C4-2B (cell line): Measurements from ENCODE around the gene RASSF5.

Experiments
- H3K27ac ChIP-seq: fragments of 450-650 bp; 2 replicates; pipeline ENCODE4 v1.5.1; 2017
- ZFX ChIP-seq: fragments of 450-650 bp; IDR thresholded peaks from 2 replicates; pipeline ENCODE4 v1.6.1; 2017
- TF ChIP-seq, protein P1 (sequence below): fragments of 450-650 bp; conservative IDR thresholded peaks from 2 replicates; pipeline ENCODE4 v1.5.1; 2017; ENCODE audit warnings: mild to moderate bottlenecking

The RASSF5 gene

DNA sequence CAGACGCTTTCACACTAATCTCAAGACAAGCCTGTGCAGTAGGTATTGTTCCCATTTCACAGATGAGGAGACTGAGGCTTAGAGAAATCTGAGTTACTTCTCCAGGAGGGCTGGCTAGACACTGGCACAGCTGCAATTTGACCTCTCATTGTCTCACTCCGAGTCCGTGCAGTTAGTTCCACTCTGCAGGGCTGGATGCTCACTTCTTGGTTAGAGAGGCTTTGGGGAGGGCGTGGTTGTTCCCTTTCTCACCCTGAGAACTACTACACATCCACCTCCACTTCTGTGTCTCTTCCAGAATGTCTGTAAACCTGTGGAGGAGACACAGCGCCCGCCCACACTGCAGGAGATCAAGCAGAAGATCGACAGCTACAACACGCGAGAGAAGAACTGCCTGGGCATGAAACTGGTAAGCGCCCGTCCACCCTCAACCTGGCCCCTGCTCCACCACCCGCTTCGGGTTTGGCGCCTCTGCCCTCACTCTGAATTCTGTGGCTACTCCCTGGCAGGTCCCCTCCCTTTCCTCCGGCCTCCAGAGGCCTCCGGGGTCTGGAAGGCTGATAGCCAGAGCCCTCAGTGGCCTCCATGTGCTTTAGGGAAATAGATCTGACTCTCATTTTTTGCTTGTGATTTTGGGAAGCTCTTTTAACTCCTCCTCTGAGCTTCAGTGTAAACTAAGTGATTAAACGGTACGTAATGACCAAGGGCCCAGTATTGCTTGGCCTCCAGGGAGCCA lies 75.8 kb downstream of the RASSF5 start:
- no peak overlapping the region for H3K27ac ChIP-seq
- no peak for TF ChIP-seq ZFX
- TF ChIP-seq, protein P1, sequence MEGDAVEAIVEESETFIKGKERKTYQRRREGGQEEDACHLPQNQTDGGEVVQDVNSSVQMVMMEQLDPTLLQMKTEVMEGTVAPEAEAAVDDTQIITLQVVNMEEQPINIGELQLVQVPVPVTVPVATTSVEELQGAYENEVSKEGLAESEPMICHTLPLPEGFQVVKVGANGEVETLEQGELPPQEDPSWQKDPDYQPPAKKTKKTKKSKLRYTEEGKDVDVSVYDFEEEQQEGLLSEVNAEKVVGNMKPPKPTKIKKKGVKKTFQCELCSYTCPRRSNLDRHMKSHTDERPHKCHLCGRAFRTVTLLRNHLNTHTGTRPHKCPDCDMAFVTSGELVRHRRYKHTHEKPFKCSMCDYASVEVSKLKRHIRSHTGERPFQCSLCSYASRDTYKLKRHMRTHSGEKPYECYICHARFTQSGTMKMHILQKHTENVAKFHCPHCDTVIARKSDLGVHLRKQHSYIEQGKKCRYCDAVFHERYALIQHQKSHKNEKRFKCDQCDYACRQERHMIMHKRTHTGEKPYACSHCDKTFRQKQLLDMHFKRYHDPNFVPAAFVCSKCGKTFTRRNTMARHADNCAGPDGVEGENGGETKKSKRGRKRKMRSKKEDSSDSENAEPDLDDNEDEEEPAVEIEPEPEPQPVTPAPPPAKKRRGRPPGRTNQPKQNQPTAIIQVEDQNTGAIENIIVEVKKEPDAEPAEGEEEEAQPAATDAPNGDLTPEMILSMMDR, result no peak

DNA sequence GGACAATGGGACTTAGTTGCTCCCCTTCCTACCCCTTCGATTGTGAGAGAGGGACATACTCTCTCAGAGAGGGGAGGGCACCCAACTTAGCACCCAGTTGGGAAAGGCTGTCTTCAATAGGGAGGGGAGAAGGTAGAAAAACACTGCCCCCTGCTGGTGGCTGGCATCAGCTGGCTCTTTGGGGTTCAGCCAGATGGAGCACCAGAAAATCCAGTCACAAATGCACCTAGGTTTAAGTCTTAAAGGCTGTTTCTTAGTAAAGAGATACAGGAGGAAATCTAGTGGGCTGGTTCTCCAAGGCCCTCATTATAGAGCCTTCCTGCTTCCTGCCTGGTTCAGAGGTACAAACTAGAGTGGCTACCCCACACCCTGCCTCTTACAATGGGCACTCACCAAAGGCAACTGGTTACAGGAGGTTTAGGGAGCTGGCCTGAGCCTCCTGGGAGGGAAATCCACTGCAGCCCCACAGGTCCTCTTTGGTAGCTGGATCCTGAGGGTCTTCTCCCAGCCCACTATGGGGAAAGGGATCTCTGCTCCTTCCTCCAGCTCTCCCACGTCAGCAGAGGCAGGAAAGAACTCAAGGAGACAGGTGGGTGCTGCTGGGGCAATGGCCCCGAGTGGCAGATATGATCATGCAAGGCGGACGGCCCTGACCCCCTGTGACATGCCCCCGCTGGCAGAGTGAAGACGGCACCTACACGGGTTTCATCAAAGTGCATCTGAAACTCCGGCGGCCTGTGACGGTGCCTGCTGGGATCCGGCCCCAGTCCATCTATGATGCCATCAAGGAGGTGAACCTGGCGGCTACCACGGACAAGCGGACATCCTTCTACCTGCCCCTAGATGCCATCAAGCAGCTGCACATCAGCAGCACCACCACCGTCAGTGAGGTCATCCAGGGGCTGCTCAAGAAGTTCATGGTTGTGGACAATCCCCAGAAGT lies 76.6 kb downstream of the RASSF5 start:
- TF ChIP-seq, protein P1, result peak; percentile 95
- TF ChIP-seq ZFX, result no peak
- no peak overlapping the region for H3K27ac ChIP-seq

DNA sequence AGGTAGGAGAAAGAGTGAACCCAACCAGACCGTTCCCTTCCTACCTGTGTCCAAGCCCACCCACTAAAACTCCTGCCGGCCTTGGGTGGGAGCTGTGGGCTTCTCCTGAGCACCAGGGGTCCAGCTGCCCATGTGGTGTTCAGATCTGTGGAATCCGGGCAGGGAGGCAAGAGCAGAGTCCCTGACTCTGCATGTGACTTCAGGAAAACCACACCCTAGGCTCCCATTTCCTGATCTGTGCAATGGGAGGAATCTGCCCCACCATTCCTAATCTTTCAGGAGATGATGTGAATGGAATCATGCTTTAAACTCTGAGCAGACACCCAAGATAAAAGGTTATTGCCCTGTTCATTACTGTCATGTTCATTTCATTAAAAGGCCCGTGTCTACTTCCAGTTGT lies 77.4 kb downstream of the RASSF5 start:
- no peak overlapping the region for H3K27ac ChIP-seq
- TF ChIP-seq, protein P1, result no peak

DNA sequence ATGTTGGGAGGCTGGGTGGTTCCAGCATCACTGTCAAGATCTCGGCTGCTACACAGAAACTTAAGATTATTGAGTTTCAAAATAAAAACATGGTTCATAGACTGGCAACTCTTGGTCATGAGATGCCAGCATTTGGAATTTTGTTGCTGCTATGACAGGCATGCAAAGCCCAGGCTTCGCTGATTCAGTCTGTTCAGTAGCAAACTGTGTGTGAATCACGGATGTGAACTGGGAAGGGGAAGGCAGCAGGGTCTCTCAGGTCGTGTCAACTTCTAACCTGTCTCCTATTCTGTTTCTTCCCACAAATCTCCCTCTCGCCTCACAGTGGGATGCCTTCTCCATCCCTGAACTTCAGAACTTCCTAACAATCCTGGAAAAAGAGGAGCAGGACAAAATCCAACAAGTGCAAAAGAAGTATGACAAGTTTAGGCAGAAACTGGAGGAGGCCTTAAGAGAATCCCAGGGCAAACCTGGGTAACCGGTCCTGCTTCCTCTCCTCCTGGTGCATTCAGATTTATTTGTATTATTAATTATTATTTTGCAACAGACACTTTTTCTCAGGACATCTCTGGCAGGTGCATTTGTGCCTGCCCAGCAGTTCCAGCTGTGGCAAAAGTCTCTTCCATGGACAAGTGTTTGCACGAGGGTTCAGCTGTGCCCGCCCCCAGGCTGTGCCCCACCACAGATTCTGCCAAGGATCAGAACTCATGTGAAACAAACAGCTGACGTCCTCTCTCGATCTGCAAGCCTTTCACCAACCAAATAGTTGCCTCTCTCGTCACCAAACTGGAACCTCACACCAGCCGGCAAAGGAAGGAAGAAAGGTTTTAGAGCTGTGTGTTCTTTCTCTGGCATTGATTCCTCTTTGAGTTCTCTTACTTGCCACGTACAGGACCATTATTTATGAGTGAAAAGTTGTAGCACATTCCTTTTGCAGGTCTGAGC lies 79.4 kb downstream of the RASSF5 start:
- TF ChIP-seq ZFX, result no peak
- TF ChIP-seq, protein P1, result no peak
- peak overlapping the region; percentile 64 for H3K27ac ChIP-seq

DNA sequence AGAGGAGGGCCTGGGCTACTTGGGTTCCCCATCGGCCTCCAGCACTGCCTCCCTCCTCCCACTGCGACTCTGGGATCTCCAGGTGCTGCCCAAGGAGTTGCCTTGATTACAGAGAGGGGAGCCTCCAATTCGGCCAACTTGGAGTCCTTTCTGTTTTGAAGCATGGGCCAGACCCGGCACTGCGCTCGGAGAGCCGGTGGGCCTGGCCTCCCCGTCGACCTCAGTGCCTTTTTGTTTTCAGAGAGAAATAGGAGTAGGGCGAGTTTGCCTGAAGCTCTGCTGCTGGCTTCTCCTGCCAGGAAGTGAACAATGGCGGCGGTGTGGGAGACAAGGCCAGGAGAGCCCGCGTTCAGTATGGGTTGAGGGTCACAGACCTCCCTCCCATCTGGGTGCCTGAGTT lies 80.6 kb downstream of the RASSF5 start:
- peak overlapping the region; percentile 64 for H3K27ac ChIP-seq
- TF ChIP-seq, protein P1, result no peak
- TF ChIP-seq ZFX, result no peak

DNA sequence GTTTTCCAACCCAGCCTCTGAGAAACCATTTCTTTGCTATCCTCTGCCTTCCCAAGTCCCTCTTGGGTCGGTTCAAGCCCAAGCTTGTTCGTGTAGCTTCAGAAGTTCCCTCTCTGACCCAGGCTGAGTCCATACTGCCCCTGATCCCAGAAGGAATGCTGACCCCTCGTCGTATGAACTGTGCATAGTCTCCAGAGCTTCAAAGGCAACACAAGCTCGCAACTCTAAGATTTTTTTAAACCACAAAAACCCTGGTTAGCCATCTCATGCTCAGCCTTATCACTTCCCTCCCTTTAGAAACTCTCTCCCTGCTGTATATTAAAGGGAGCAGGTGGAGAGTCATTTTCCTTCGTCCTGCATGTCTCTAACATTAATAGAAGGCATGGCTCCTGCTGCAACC lies 81.2 kb downstream of the RASSF5 start:
- H3K27ac ChIP-seq, result peak overlapping the region; percentile 64; the same call in 1 of the 2 replicates
- TF ChIP-seq, protein P1, result no peak
- TF ChIP-seq ZFX, result no peak
